ENCODE measurements around the gene MOB3A.
A peak's percentile ranks its signal among the peaks of the same experiment; 100 is the strongest.

MOB3A gene

DNA sequence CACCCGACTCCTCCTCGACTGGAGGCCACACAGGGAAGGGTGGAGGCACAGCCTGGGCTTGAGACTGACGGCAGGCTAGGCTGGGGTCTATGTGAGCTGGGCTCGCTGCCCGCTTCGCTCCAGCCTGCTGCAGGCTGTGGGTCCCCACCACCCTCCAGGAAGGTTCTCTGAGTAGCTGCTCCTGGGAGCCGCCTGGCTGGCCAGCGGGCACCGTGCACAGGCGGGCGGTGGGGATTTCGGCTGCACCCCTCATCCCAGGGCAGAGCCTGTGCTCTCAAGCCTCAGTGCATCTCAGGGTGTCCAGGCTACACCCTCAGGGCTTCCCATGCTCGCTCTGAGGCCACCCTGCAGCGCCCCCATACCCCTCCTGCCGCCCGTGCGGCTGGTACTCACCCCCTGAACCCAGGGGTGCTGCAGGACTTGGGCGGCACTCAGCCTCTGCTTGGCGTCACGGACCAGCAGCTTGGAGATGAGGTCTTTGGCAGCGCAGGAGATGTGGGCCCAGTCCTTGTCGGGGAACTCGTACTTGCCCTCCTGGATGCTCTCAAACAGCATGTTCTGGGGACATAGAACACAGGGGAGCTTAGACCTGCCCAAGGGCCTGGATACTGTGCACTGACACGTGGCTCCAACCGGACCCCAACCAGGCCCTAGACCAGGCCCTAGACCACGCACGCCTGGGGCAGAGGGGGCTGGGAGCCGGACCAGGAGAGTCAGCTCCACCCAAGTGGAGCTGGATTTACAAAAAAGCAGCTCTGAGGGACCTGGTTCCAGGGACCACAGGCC lies 55.3 kb downstream of the MOB3A start:
- Histone ChIP-seq H3K9me3 (replicated peaks in 1 of 2; ENCODE audit: control insufficient read depth in 2 of 2, insufficient read depth in 1 of 2, low read depth in 1 of 2, low read length in 2 of 2) (no peaks in the 10 kb centered on the region), H3K36me3 (replicated peaks in 1 of 2; ENCODE audit: control insufficient read depth in 2 of 2, insufficient read depth in 2 of 2, low read length in 2 of 2) (peaks cover 41 to 81% of the 10 kb centered on the region in 2 donors), H3K4ac (ENCODE audit: low read length) (peak overlapping the region; percentile 95), H3K79me1 (ENCODE audit: low read depth, low read length) (peaks cover 40% of the 10 kb centered on the region), H3K27me3 (ENCODE audit: control insufficient read depth in 3 of 3, insufficient read depth in 3 of 3, low read depth in 1 of 3, low read length in 3 of 3) (no peaks in the 10 kb centered on the region), H3K18ac (ENCODE audit: low read length) (peak overlapping the region; percentile 100), H2BK12ac (ENCODE audit: low read length) (peak overlapping the region; percentile 100), H3K4me1 (ENCODE audit: control insufficient read depth in 2 of 2, insufficient read depth in 1 of 2, low read depth in 1 of 2, low read length in 2 of 2) (peaks cover 0 to 21% of the 10 kb centered on the region in 2 donors), H3K27ac (replicated peaks; ENCODE audit: low read length) (peak overlapping the region; percentile 7), H3K14ac (ENCODE audit: low read length) (peak overlapping the region; percentile 99), H3K4me3 (ENCODE audit: low read length in 2 of 2) (peak overlapping the region in 1 of 2 donors; percentile 58), H2BK120ac (ENCODE audit: low read depth, low read length) (peak overlapping the region; percentile 98), H2BK5ac (ENCODE audit: low read length) (peak overlapping the region; percentile 100), H3K9ac (ENCODE audit: low read depth, low read length, poor library complexity) (peak overlapping the region; percentile 37), H3K4me2 (ENCODE audit: insufficient read depth, low read length, poor library complexity, severe bottlenecking) (no peak overlapping the region), H2AK5ac (ENCODE audit: low read depth, low read length) (peak overlapping the region; percentile 100), H4K8ac (ENCODE audit: low read depth, low read length) (peak overlapping the region; percentile 98), H2BK15ac (ENCODE audit: low read length) (peak overlapping the region; percentile 99), H2AFZ (ENCODE audit: low read length) (no peak overlapping the region), H4K91ac (ENCODE audit: low read depth, low read length, poor library complexity) (peak overlapping the region; percentile 100), H3K23ac (ENCODE audit: low read depth, low read length, poor library complexity) (peak overlapping the region; percentile 95)
- WGBS, 2 donors (ENCODE audit: extremely low coverage in 2 of 2, insufficient read length in 2 of 2, insufficient replicate concordance in 1 of 2) = no CpG with 5 or more reads among the region's 28 CpGs
- DNase-seq (ENCODE audit: low spot score) = no peak

GRCh38 chr19:2039959-2040646 lies 56.0 kb downstream of the MOB3A start:
- WGBS, 2 donors (ENCODE audit: extremely low coverage in 2 of 2, insufficient read length in 2 of 2, insufficient replicate concordance in 1 of 2) = no CpG with 5 or more reads among the region's 20 CpGs
- DNase-seq (ENCODE audit: low spot score) = no peak
- Histone ChIP-seq H3K9me3 (replicated peaks in 1 of 2; ENCODE audit: control insufficient read depth in 2 of 2, insufficient read depth in 1 of 2, low read depth in 1 of 2, low read length in 2 of 2) (peaks cover 3 to 4% of the 10 kb centered on the region in 2 donors), H4K91ac (ENCODE audit: low read depth, low read length, poor library complexity) (no peak overlapping the region), H3K9ac (ENCODE audit: low read depth, low read length, poor library complexity) (no peak overlapping the region), H2AK5ac (ENCODE audit: low read depth, low read length) (peak overlapping the region; percentile 100), H2BK12ac (ENCODE audit: low read length) (no peak overlapping the region), H3K27ac (replicated peaks; ENCODE audit: low read length) (no peak overlapping the region), H2BK5ac (ENCODE audit: low read length) (peak overlapping the region; percentile 100), H4K8ac (ENCODE audit: low read depth, low read length) (no peak overlapping the region), H3K18ac (ENCODE audit: low read length) (no peak overlapping the region), H3K36me3 (replicated peaks in 1 of 2; ENCODE audit: control insufficient read depth in 2 of 2, insufficient read depth in 2 of 2, low read length in 2 of 2) (peaks cover 36 to 74% of the 10 kb centered on the region in 2 donors), H3K14ac (ENCODE audit: low read length) (no peak overlapping the region), H2AFZ (ENCODE audit: low read length) (no peak overlapping the region), H3K4me2 (ENCODE audit: insufficient read depth, low read length, poor library complexity, severe bottlenecking) (no peak overlapping the region), H3K4me1 (ENCODE audit: control insufficient read depth in 2 of 2, insufficient read depth in 1 of 2, low read depth in 1 of 2, low read length in 2 of 2) (peaks cover 0 to 23% of the 10 kb centered on the region in 2 donors), H3K79me1 (ENCODE audit: low read depth, low read length) (peaks cover 35% of the 10 kb centered on the region), H3K23ac (ENCODE audit: low read depth, low read length, poor library complexity) (no peak overlapping the region), H2BK120ac (ENCODE audit: low read depth, low read length) (no peak overlapping the region), H2BK15ac (ENCODE audit: low read length) (no peak overlapping the region), H3K4ac (ENCODE audit: low read length) (no peak overlapping the region), H3K4me3 (ENCODE audit: low read length in 2 of 2) (peak overlapping the region in 1 of 2 donors; percentile 58), H3K27me3 (ENCODE audit: control insufficient read depth in 3 of 3, insufficient read depth in 3 of 3, low read depth in 1 of 3, low read length in 3 of 3) (no peaks in the 10 kb centered on the region)

DNA sequence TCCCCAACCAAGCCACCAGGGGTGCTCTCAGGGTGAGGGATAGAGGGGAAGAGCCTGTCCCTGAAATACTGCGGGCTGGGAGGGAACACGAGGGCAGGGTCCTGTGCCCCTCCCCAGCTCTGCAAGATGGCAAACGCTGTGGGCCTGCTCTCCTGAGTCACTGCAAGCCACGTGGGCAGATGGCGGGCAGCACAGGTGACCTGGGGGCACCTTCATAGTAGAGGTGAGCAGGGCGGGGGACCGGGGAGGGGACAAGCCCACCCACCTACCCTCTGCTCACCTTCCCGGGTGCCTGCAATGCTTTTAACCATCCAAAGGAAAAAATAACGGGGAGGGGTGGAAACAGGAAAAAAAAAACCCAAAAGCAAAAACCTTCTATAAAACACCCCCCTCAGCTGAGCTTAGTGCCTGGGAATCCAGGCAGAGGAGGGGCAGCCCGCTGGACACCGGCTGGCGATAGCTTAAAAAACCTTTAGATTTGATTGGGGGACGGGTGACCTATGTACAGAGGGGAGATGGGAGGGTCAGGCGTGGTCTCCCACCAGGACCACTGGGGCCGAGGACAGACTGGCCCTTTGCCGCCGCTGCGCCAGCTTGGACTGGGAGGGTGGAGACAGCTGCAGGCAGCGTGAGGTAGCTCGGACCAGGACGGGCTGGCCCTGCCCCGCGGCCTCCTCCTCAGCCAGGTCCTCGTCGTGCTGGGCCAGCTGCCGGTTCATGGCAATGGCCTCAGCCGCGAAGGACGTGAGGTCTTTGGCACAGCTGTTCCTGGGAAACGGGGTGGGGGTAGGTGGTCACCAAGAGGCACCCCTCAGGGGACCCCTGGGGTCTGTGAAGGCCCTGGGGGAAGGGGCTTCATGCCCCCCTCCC lies 56.8 kb downstream of the MOB3A start:
- H2BK120ac ChIP-seq (ENCODE audit: low read depth, low read length) = no peak overlapping the region
- no peak overlapping the region for H3K4me3 ChIP-seq (ENCODE audit: low read length in 2 of 2)
- H4K91ac ChIP-seq (ENCODE audit: low read depth, low read length, poor library complexity) = no peak overlapping the region
- H3K18ac ChIP-seq (ENCODE audit: low read length) = no peak overlapping the region
- peak overlapping the region; percentile 56 for H2AK5ac ChIP-seq (ENCODE audit: low read depth, low read length)
- no peak overlapping the region for H4K8ac ChIP-seq (ENCODE audit: low read depth, low read length)
- H2AFZ ChIP-seq (ENCODE audit: low read length) = no peak overlapping the region
- peak overlapping the region; percentile 70 for H3K9ac ChIP-seq (ENCODE audit: low read depth, low read length, poor library complexity)
- H3K4me1 ChIP-seq (ENCODE audit: control insufficient read depth in 2 of 2, insufficient read depth in 1 of 2, low read depth in 1 of 2, low read length in 2 of 2) = peaks cover 0 to 23% of the 10 kb centered on the region in 2 donors
- H2BK12ac ChIP-seq (ENCODE audit: low read length) = peak overlapping the region; percentile 73
- H3K23ac ChIP-seq (ENCODE audit: low read depth, low read length, poor library complexity) = peak overlapping the region; percentile 73
- H3K9me3 ChIP-seq (replicated peaks in 1 of 2; ENCODE audit: control insufficient read depth in 2 of 2, insufficient read depth in 1 of 2, low read depth in 1 of 2, low read length in 2 of 2) = peaks cover 3 to 4% of the 10 kb centered on the region in 2 donors
- no peak overlapping the region for H3K4ac ChIP-seq (ENCODE audit: low read length)
- peak overlapping the region; percentile 17 for H2BK15ac ChIP-seq (ENCODE audit: low read length)
- no peak for DNase-seq (ENCODE audit: low spot score)
- WGBS, 2 donors (ENCODE audit: extremely low coverage in 2 of 2, insufficient read length in 2 of 2, insufficient replicate concordance in 1 of 2) = no CpG with 5 or more reads among the region's 30 CpGs
- H3K79me1 ChIP-seq (ENCODE audit: low read depth, low read length) = peaks cover 34% of the 10 kb centered on the region
- H3K36me3 ChIP-seq (replicated peaks in 1 of 2; ENCODE audit: control insufficient read depth in 2 of 2, insufficient read depth in 2 of 2, low read length in 2 of 2) = peaks cover 33 to 66% of the 10 kb centered on the region in 2 donors
- H3K4me2 ChIP-seq (ENCODE audit: insufficient read depth, low read length, poor library complexity, severe bottlenecking) = no peak overlapping the region
- H2BK5ac ChIP-seq (ENCODE audit: low read length) = peak overlapping the region; percentile 35
- H3K27ac ChIP-seq (replicated peaks; ENCODE audit: low read length) = no peak overlapping the region
- no peak overlapping the region for H3K14ac ChIP-seq (ENCODE audit: low read length)
- H3K27me3 ChIP-seq (ENCODE audit: control insufficient read depth in 3 of 3, insufficient read depth in 3 of 3, low read depth in 1 of 3, low read length in 3 of 3) = no peaks in the 10 kb centered on the region

Data from neuronal stem cell (in vitro differentiated cells).